DND-41 (cell line): ENCODE results near the gene AP1G2.
A peak's percentile ranks its signal among the peaks of the same experiment; 100 is the strongest.

Source experiments
- ATAC-seq: fragments of 200-7000 bp; cut with Tn5 transposase; 3 replicates; pipeline ENCODE4 v1.9.1; 2021; ENCODE audit warnings: low read depth; ENCODE audit not compliant: insufficient read depth
- DNase-seq: peaks from one replicate; pipeline ENCODE4 v3.0.0-alpha.2; 2020
- H2AFZ ChIP-seq: 2 replicates; pipeline ENCODE4 v1.6.0; 2012; ENCODE audit warnings: low read depth, low read length
- H3K27ac ChIP-seq: 2 replicates; pipeline ENCODE4 v1.5.1; 2012; ENCODE audit warnings: low read length, inconsistent platforms
- H3K27me3 ChIP-seq: fragments of 200-600 bp; sonication (generic); 2 replicates; pipeline ENCODE4 v1.6.0; 2012; ENCODE audit warnings: low read length, mild to moderate bottlenecking, inconsistent platforms; ENCODE audit not compliant: insufficient read depth, poor library complexity
- H3K36me3 ChIP-seq: 2 replicates; pipeline ENCODE4 v1.5.1; 2012; ENCODE audit warnings: low read length, inconsistent platforms; ENCODE audit not compliant: insufficient read depth
- H3K4me1 ChIP-seq: 2 replicates; pipeline ENCODE4 v1.5.1; 2012; ENCODE audit warnings: mild to moderate bottlenecking, low read length; ENCODE audit not compliant: insufficient read depth
- H3K4me2 ChIP-seq: 2 replicates; pipeline ENCODE4 v1.6.0; 2012; ENCODE audit warnings: mild to moderate bottlenecking, moderate library complexity, low read length, inconsistent platforms; ENCODE audit not compliant: insufficient read depth
- H3K4me3 ChIP-seq, 2 experiments: fragments of 200-600 bp in 1 of 2; shearing (Covaris generic) in 1 of 2; 2 replicates each; pipeline ENCODE4 v1.5.1; 2012 to 2016; ENCODE audit warnings: inconsistent platforms in 2 of 2, low read length in 2 of 2, mild to moderate bottlenecking in 2 of 2, low read depth in 1 of 2, moderate library complexity in 1 of 2
- H3K79me2 ChIP-seq: 2 replicates; pipeline ENCODE4 v1.6.0; 2012; ENCODE audit warnings: low read length, inconsistent platforms; ENCODE audit not compliant: insufficient read depth
- H3K9ac ChIP-seq: 2 replicates; pipeline ENCODE4 v1.6.0; 2012; ENCODE audit warnings: low read depth, mild to moderate bottlenecking, inconsistent platforms, low read length, moderate library complexity
- H3K9me3 ChIP-seq: 2 replicates; pipeline ENCODE4 v1.5.1; 2012; ENCODE audit warnings: low read length, moderate library complexity, mild to moderate bottlenecking, inconsistent platforms; ENCODE audit not compliant: insufficient read depth, severe bottlenecking
- H4K20me1 ChIP-seq: 2 replicates; pipeline ENCODE4 v1.6.0; 2012; ENCODE audit warnings: low read length; ENCODE audit not compliant: insufficient read depth
- EZH2 ChIP-seq: IDR thresholded peaks from 3 replicates; pipeline ENCODE4 v1.6.1; 2012; ENCODE audit warnings: borderline replicate concordance, low read depth, mild to moderate bottlenecking, moderate library complexity, low read length, inconsistent platforms; ENCODE audit not compliant: severe bottlenecking
- TF ChIP-seq, protein P1 (sequence below): IDR thresholded peaks from 2 replicates; pipeline ENCODE4 v1.5.1; 2012; ENCODE audit warnings: borderline replicate concordance, low read length, moderate library complexity, mild to moderate bottlenecking; ENCODE audit not compliant: poor library complexity, severe bottlenecking; ENCODE audit errors: extremely low read depth

The AP1G2 gene

DNA sequence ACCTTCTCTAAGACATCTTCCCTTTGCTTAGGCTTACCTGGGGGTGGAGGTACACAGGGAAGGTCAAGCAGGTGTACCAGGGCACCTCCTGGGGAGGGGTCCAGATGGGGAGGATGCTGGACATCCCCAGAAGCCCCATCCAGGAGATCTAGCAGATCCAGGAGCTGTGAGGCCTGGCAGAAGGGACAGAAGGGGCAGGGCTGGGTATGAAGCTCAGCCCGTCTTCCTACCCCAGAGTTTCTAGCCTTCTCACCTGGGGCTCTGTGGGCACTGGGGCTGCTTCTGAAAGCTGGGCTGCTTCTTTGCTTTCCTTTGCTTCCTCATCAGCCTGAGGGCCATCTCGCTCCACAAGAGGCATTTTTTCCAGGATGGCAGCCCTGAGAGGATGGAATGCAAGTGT, 6.3 kb downstream of the AP1G2 start:
- Histone ChIP-seq H3K36me3 (peaks cover 85% of the 10 kb centered on the region), H3K4me1 (peaks cover 26% of the 10 kb centered on the region), H3K79me2 (peaks cover 32% of the 10 kb centered on the region), H3K27me3 (no peaks in the 10 kb centered on the region), H3K9me3 (no peaks in the 10 kb centered on the region), H3K27ac (no peak overlapping the region), H2AFZ (no peak overlapping the region), H3K4me2 (no peak overlapping the region), H3K9ac (no peak overlapping the region), H3K4me3 (no peak overlapping the region), H4K20me1 (peaks cover 6% of the 10 kb centered on the region; the same call in 1 of the 2 replicates)
- TF ChIP-seq EZH2, result no peak
- TF ChIP-seq, protein P1, sequence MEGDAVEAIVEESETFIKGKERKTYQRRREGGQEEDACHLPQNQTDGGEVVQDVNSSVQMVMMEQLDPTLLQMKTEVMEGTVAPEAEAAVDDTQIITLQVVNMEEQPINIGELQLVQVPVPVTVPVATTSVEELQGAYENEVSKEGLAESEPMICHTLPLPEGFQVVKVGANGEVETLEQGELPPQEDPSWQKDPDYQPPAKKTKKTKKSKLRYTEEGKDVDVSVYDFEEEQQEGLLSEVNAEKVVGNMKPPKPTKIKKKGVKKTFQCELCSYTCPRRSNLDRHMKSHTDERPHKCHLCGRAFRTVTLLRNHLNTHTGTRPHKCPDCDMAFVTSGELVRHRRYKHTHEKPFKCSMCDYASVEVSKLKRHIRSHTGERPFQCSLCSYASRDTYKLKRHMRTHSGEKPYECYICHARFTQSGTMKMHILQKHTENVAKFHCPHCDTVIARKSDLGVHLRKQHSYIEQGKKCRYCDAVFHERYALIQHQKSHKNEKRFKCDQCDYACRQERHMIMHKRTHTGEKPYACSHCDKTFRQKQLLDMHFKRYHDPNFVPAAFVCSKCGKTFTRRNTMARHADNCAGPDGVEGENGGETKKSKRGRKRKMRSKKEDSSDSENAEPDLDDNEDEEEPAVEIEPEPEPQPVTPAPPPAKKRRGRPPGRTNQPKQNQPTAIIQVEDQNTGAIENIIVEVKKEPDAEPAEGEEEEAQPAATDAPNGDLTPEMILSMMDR, result no peak
- DNase-seq, result no peak
- ATAC-seq, result no peak

DNA sequence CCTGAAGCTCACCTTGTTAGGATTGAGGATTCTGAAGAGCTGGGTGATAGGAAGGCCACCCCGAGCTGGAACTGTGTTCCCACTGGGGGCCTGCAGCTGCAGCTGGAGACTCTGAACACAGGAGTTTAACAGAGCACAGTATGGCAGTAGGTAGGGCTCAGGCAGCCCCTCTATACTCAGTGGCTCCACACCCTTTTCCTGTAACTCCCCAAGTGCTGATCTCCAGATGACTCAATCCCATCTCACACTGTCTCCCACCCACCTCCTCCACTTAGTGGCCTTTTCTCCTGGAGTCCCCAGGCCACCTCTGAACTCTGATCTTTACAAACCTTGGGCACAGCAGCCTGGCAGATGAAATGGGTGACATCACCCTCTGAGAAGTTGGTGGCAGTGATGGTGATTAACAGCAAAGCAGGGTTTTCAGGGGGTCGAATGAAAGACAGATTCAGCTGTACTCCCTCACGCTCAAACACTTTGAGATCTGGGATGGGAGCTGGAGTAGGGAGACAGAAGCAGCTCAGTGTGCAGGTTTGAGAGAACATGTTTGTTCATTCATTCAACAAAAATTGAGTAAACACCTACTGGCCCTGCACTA, 7.6 kb downstream of the AP1G2 start:
- Histone ChIP-seq H3K27ac (no peak overlapping the region), H3K4me1 (peaks cover 29% of the 10 kb centered on the region), H3K27me3 (no peaks in the 10 kb centered on the region), H3K79me2 (peaks cover 33% of the 10 kb centered on the region), H3K4me3 (no peak overlapping the region), H3K4me2 (no peak overlapping the region), H3K36me3 (peaks cover 73% of the 10 kb centered on the region), H2AFZ (no peak overlapping the region), H4K20me1 (peaks cover 6% of the 10 kb centered on the region; the same call in 1 of the 2 replicates), H3K9me3 (no peaks in the 10 kb centered on the region), H3K9ac (no peak overlapping the region)
- TF ChIP-seq EZH2, result no peak
- TF ChIP-seq, protein P1, result no peak
- ATAC-seq (no peak), DNase-seq (no peak)

DNA sequence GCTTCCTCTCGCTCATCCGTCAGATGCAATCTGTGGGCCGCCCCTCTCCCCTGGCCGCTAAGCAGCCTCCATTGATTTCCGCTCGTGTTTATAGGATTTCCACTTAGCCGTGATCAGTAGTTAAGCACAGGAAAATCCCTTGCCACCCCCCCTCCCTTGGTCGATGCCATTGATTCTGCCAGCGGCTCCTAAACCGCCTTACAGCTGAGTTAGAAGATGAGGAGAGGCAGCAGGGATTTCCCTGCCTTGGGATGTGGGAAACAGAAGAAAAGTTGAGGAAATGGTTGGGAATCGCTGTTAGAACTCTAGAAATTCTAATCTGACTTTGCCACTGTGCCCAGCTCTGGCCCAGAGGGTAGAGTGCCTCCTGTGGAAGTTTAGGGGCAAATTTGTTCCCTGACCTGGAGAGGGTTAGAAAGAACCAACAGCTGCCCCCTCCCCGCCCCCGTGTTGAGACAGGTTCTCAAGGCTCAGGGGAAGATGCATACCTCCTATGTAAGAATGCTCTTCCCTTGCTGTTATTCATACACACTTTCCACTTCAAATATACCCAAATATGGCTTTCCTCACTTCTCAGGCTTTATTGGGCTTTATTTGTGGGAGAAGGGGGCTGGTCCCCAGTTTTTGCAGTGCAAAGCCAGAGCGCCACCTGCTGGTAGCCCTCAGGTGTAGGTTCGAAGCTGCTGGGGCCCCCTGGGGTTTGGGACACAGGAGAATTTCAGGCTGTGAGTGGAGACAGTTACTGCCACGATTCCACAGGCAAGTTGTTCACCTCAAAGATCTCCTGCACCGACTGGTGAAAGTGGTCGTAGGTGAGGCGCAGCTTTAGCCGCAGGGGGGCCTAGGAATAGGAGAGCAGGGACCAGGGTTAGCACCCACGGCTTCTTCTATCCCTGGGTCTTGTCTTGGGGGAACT, 8.3 kb downstream of the AP1G2 start:
- Histone ChIP-seq H3K27me3 (no peaks in the 10 kb centered on the region), H4K20me1 (peaks cover 6% of the 10 kb centered on the region; the same call in 1 of the 2 replicates), H3K4me2 (no peak overlapping the region), H2AFZ (no peak overlapping the region), H3K27ac (no peak overlapping the region), H3K36me3 (peaks cover 65% of the 10 kb centered on the region), H3K9ac (no peak overlapping the region), H3K79me2 (peaks cover 33% of the 10 kb centered on the region), H3K9me3 (no peaks in the 10 kb centered on the region), H3K4me3 (no peak overlapping the region), H3K4me1 (peaks cover 34% of the 10 kb centered on the region)
- ATAC-seq (no peak), DNase-seq (peak; percentile 67)
- TF ChIP-seq EZH2, result no peak
- TF ChIP-seq, protein P1, result peak; percentile 90
